Activated CD4-positive, alpha-beta T cell treated with anti-CD3 and anti-CD28 coated beads for 4 hours (primary cell): Measurements from ENCODE around the gene DDAH2.

Experiments
- DNase-seq, 2 donors: peaks; one replicate each; pipeline ENCODE4 v3.0.0-alpha.2; 2020

DDAH2 gene

DNA sequence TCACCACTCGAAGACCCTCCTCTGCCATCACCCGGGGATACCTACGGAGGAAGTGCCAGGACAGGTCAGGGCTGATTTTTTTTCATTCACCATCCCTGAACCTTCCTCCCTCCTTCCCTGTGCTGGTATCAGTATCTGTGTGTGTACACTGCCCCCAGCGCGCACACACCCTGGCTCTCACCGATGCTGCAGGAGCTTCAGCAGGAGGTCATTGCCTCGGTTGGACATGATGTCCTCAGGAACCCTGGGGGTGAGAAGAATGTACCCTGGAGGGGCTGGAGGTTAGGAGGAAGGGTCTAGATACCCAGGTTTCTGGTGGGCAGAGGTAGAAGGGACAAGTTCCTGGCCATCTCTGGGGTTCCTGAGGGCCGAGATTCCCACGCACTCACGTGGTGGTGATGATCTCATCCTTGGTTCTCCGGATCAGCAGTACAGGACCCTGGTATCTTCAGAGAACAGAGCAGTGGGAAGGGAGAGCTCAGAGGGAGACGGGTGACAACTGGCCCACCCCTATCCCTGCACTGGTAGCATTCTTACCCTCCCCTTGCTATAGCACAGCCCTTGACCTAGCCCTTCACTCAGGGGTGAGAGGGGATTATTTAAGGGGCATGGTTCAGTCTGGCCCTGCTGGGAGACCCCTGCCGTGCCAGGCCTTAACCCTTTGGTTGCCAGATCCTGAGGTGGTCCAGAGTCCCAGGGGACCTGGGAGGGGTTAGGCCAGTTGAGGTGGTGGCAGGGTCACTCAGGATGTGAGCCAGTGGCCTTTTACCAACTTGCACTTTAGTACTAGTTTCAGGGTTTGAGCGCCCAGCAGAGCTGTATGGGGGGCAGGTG, 41.0 kb downstream of the DDAH2 start:
- no peak for DNase-seq

DNA sequence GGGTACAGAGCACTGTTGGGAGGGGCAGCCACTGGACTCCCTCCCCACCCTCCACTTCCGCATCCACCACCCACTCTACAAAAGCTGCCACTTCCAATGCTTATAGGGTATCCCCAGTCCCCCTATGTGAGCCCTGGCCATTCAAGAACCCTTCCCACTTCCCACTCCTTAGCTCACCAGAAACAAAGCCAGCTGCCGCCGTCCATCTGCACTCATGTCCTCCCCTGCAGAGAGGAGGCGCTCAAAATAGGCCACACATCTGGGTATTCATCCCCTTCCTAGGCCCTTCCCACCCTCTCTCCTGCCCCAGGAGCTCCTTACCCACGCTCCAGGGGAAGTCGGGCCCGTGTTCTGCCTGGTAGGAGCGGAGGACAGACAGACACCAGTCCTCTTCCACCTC, 41.8 kb downstream of the DDAH2 start:
- DNase-seq: no peak

DNA sequence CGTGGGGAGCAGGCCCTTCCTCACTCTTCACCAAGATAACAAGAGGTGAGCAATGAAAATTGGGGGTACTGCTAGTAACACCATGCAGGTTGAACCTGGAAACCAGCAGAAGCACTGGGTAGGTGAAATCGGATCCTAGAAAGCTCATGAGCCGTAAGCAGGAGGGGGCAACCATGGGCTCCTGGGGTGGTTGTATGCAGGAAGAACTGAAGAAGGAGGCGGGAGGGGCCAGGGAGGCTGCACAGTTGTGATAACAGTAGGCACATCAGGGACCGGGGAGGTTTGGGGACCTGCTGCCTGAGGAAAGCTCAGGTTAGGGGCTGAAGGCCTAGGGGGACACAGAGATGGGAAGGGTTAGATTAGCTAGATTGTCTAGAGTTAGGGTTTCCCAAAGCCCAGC, 42.6 kb downstream of the DDAH2 start:
- DNase-seq: no peak

DNA sequence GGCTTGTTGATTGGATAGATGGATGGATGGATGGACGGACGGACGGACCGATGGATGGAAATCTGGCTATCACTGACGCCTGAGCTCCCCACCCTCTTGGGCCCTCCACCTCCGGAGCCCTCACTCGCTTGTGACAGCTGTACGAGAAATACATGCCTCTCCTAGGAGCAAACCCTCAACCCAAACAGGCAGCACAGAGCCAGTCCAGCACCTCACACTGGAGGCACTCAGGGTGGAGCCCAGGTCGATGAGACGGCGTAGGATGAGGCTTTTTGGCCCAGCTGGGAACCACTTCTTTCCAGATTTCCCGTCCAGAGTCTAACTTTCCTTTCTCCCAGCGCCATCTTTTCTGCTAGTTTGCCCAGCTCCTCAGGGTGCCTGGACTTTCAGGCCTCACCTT, 45.5 kb downstream of the DDAH2 start:
- DNase-seq: no peak

DNA sequence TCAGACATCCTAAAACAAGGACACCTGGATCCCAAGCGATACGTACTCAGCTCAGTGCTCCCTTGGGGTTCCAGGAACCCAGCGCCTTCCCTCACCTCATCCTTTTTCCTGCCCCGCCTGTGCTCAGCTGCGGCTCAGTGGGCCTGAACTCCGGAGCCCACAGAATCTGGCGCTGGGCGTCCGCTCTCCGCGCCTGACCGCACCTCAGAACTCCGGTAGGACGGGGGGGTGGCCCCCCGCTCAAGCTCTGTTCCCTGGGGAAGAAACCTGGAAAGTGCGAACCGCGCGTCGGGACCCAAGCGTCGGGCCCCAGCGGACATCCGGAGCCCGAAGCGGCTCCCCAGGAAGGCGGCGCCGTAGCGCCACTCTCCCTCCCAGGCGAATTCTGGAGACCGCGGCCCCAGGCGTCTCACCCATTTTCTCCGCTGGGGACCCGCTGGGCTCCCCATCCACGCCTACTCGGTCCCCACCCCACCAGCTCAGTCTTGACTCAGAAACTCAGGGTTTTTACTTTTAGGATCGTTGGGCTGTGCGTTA, 47.9 kb downstream of the DDAH2 start:
- peak; percentile 34 to 36 for DNase-seq

DNA sequence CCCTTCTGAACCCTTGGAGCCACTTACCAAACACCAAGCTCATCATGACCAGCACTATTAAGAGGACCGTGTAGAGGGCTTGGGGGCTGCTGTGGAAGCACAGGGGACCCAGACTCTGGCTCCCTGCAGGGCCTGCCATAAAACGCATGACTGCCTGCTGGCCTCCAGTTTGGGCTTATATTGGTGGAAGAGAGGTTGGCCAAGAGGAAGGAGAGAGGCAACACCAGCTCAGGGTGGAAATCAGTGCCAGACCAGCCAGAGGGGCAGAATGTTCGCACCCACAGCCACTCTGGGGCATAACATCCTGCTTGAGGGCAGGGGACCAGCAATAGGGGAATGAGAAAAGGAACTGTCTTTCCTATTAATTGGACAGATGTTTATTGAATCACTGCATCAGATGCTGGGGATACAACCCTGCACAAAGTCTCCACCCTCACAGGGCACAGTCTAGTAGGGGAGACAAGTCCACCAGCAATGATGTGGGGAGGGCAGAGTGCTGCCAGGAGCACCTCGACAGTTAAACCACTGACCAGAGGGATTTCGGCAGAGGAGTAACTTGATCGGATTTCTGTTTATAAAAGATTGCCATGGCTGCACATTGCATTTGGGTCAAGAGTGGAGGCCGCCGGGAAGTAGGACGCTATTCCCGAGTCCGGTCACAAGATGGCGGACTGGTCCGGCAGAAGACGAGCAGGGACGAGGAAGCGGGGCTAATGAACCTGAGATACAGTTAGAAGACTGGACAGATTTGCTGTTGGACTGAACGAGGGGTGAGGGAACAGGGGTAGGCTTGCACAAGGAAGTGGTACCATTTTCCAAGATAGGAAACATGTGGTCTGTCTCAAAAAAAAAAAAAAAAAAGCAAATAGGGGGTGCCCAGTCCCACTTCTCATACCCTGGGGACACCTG, 48.6 kb downstream of the DDAH2 start, which contains the start of gene LY6G5C:
Gene LY6G5C (minus strand): TSS at position 842 of the 909 bp plus-strand sequence. CDS start 694 bp downstream, at position 148.
- peak; percentile 59 to 62 for DNase-seq

DNA sequence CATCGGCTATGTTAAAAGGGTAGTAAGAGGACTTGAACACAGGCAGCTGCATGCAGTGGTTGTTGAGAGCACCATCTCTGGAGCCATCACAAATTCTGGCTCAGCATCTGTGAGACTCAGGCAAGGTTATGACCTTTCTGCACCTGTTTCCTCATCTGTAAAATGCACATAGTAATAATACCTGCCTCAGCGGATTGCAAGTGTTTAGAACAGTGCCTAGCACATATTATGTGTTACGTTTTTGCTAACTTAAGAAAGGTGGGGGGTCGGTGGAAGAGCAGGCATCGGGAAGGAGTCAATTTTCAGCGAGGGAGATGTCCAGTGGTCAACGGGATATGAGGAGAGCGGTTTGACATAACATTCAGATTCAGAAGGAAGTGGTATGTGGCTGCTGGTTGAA, 51.1 kb downstream of the DDAH2 start:
- no peak for DNase-seq
